ENCODE data around the gene RNF144B. TPM values are rescaled to one million over a fixed set of nuclear protein-coding genes. Genes with fewer than 3 reads are reported as not detected.

The RNF144B gene
- total and polyA plus RNA-seq, 2 of the 8 experiments (the other 6 are each of a cell fraction or from before 2014, with no cell fraction given) = 1.8 to 11.2 TPM

GRCh38 chr6:18489335-18489734 lies 102.2 kb downstream of the RNF144B start:
- no peak for DNase-seq (ENCODE audit: low read depth in 1 of 2, low spot score in 2 of 2)
- Histone ChIP-seq H3K4me1 (replicated peaks in 1 of 4; ENCODE audit: control insufficient read depth in 3 of 4, insufficient read depth in 4 of 4, low read length in 3 of 4) (peaks cover 0 to 10% (median 5%) of the 10 kb centered on the region in 4 experiments; a peak in 5 of 7 replicates), H3K4me2 (ENCODE audit: insufficient read depth in 1 of 2, low read depth in 2 of 2, low read length in 2 of 2) (no peak overlapping the region), H3K9me3 (ENCODE audit: insufficient read depth in 2 of 2, low read depth in 1 of 2, low read length in 1 of 2) (no peaks in the 10 kb centered on the region), H3K27ac (ENCODE audit: low read depth, low read length) (no peak overlapping the region), H2BK20ac (ENCODE audit: low read length) (no peak overlapping the region), H3K23ac (ENCODE audit: insufficient read length) (no peak overlapping the region), H2BK120ac (replicated peaks; ENCODE audit: low read depth, low read length) (no peak overlapping the region), H4K5ac (ENCODE audit: insufficient read length, low read depth, low read length) (no peak overlapping the region), H3K4me3 (ENCODE audit: extremely low read depth in 1 of 4, insufficient read depth in 2 of 4, low read depth in 3 of 4, low read length in 4 of 4) (no peak overlapping the region), H2BK15ac (ENCODE audit: low read length) (no peak overlapping the region), H2AK5ac (ENCODE audit: low read depth, low read length) (no peak overlapping the region), H3K56ac (replicated peaks; ENCODE audit: insufficient read length, low read depth, low read length) (no peak overlapping the region), H3K27me3 (replicated peaks in 1 of 4; ENCODE audit: control insufficient read depth in 3 of 4, extremely low read depth in 1 of 4, insufficient read depth in 3 of 4, low read length in 3 of 4) (no peaks in the 10 kb centered on the region), H4K91ac (replicated peaks; ENCODE audit: insufficient read length, low read length) (no peak overlapping the region), H3K23me2 (ENCODE audit: low read depth, low read length) (no peaks in the 10 kb centered on the region), H4K20me1 (replicated peaks in 1 of 2; ENCODE audit: control insufficient read depth in 1 of 2, insufficient read depth in 2 of 2, low read length in 2 of 2) (no peaks in the 10 kb centered on the region), H3K18ac (ENCODE audit: extremely low read depth, low read length) (no peak overlapping the region), H2BK12ac (ENCODE audit: low read depth, low read length) (no peak overlapping the region), H2AFZ (ENCODE audit: low read length) (no peak overlapping the region), H2BK5ac (ENCODE audit: low read depth, low read length) (no peak overlapping the region), H3K79me2 (ENCODE audit: control insufficient read depth in 1 of 2, insufficient read depth in 2 of 2, low read length in 2 of 2) (no peaks in the 10 kb centered on the region), H3K14ac (ENCODE audit: insufficient read length) (no peak overlapping the region), H3K4ac (replicated peaks; ENCODE audit: insufficient read length, low read depth, low read length) (no peak overlapping the region), H4K8ac (ENCODE audit: extremely low read depth, insufficient read depth, low read length) (no peak overlapping the region), H3K36me3 (ENCODE audit: control insufficient read depth in 2 of 4, insufficient read depth in 4 of 4, low read length in 3 of 4) (no peaks in the 10 kb centered on the region), H3K9ac (replicated peaks in 1 of 4; ENCODE audit: extremely low read depth in 1 of 4, low read depth in 3 of 4, low read length in 3 of 4) (no peak overlapping the region), H3K79me1 (ENCODE audit: low read depth, low read length) (no peaks in the 10 kb centered on the region)
- ChIA-PET CTCF (ENCODE audit: partially characterized antibody) (interaction anchor here (1.6 kb wide), 1 partner anchor 8 kb away, joined by 5 read pairs; no protein-coding TSS in a partner anchor), POLR2A (ENCODE audit: partially characterized antibody) (no interaction called here)
- 88% methylated on average over 4 of the region's 4 CpGs; no CpG with 5 or more reads in 1 of the 2 experiments for WGBS, 2 experiments (ENCODE audit: extremely low coverage in 1 of 2, insufficient coverage in 1 of 2, insufficient read length in 1 of 2, insufficient replicate concordance in 2 of 2, low coverage in 1 of 2, low lambda C conversion rate in 2 of 2, missing lambda C conversion rate in 1 of 2)
- FAIRE-seq = no peak
- TF ChIP-seq RNF2 (IDR thresholded peaks at IDR 0.05; ENCODE audit: borderline replicate concordance, low read depth, low read length, missing control alignments, poor library complexity, severe bottlenecking) (no peak), TCF12 (IDR thresholded peaks at IDR 0.05; ENCODE audit: low read depth, low read length) (no peak), CEBPB (IDR thresholded peaks at IDR 0.05; ENCODE audit: low read depth, low read length) (no peak), SAP30 (IDR thresholded peaks at IDR 0.05; ENCODE audit: insufficient read depth, insufficient replicate concordance, low read length) (no peak), SIRT6 (IDR thresholded peaks at IDR 0.05; ENCODE audit: low read length) (no peak)

Measured in H1 (cell line).